Fibroblast of the conjunctiva (primary cell): Measurements from ENCODE around the gene FOXE3.
"Not testable (repeated sequence)": the region's sequence is repeated elsewhere in the genome, so short reads cannot be mapped to it uniquely, and the experiment has no call there.

ENCODE experiments used
- DNase-seq: peaks from one replicate; pipeline ENCODE4 v3.0.0-alpha.2; 2010; ENCODE audit warnings: low read depth

Gene FOXE3

GRCh38 chr1:47449822-47450552 lies 33.9 kb downstream of the FOXE3 start:
- DNase-seq, result no peak

GRCh38 chr1:47450606-47451005 lies 34.5 kb downstream of the FOXE3 start:
- no peak for DNase-seq

GRCh38 chr1:47452426-47452825 lies 36.3 kb downstream of the FOXE3 start:
- no peak for DNase-seq

GRCh38 chr1:47453910-47454309 lies 37.8 kb downstream of the FOXE3 start:
- DNase-seq, result not testable (repeated sequence)

GRCh38 chr1:47456250-47456649 lies 40.2 kb downstream of the FOXE3 start:
- no peak for DNase-seq

- not testable (repeated sequence) for DNase-seq
Observed at GRCh38 chr1:47457547-47457946, 41.5 kb downstream of the FOXE3 start.

GRCh38 chr1:47459253-47459788 lies 43.2 kb downstream of the FOXE3 start:
- DNase-seq, result no peak

- DNase-seq, result no peak
Observed at GRCh38 chr1:47460040-47460439, 44.0 kb downstream of the FOXE3 start.

GRCh38 chr1:47460456-47460855 lies 44.4 kb downstream of the FOXE3 start:
- no peak for DNase-seq

- no peak for DNase-seq
Observed at GRCh38 chr1:47465605-47466004, 49.5 kb downstream of the FOXE3 start.
